ENCODE measurements around the gene DPYSL4.

DNA sequence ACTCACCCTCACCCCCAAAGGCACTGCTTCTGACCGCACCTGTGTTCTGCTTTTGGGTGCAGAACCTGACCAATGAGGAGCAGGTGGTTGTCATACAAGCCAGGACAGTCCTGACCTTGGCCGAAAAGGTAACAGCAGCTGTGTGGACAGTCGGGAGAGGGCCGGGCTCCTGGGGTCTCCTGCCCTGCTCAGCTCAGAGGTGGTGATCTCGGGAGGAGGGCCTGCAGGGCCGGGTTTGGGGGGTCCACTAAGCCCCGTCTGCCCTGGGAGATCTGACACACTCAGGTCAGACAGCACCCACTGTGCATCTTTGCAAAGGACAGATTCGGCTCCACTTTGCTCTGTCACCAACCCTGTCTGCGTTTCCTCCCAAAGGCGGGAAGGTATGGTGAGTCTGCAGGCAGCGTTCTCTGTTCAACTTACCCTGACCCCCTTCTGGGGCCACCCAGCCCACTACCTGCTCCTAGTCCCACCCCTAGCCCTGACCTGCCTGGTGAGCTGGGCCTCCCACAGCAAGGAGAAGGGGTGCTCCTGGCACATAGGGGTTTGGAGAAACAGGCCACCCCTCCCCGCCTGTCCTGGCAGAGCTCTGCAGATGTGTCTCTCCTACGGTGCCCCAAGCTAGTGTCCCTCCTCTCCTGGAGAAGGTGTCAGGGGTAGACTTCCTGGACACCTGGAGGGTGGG is 33.7 kb upstream of the DPYSL4 start:
- TF ChIP-seq EZH2phosphoT487 (IDR thresholded peaks at IDR 0.05; ENCODE audit: unreplicated experiment) (no peak), EZH2 (IDR thresholded peaks at IDR 0.05; ENCODE audit: low read depth, unreplicated experiment) (no peak)
- TF ChIP-seq, protein P1, sequence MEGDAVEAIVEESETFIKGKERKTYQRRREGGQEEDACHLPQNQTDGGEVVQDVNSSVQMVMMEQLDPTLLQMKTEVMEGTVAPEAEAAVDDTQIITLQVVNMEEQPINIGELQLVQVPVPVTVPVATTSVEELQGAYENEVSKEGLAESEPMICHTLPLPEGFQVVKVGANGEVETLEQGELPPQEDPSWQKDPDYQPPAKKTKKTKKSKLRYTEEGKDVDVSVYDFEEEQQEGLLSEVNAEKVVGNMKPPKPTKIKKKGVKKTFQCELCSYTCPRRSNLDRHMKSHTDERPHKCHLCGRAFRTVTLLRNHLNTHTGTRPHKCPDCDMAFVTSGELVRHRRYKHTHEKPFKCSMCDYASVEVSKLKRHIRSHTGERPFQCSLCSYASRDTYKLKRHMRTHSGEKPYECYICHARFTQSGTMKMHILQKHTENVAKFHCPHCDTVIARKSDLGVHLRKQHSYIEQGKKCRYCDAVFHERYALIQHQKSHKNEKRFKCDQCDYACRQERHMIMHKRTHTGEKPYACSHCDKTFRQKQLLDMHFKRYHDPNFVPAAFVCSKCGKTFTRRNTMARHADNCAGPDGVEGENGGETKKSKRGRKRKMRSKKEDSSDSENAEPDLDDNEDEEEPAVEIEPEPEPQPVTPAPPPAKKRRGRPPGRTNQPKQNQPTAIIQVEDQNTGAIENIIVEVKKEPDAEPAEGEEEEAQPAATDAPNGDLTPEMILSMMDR (conservative IDR thresholded peaks at IDR 0.05; ENCODE audit: low read depth in 2 of 2), result no peak

All from GM23338 (cell line).